NCI-H1092 (cell line): ENCODE results near the gene UBTD2.
"Not testable (repeated sequence)": the region's sequence is repeated elsewhere in the genome, so short reads cannot be mapped to it uniquely, and the experiment has no call there.

ENCODE experiments used
- DNase-seq: peaks from one replicate; lab custom pipeline; 2025; lab: John Stamatoyannopoulos, UW

UBTD2 gene

GRCh38 chr5:172293054-172293744 lies 9.6 kb upstream of the UBTD2 start:
- peak; percentile 26 for DNase-seq

GRCh38 chr5:172291837-172292236 lies 8.3 kb upstream of the UBTD2 start:
- DNase-seq, result not testable (repeated sequence)

- DNase-seq, result no peak
Measured at GRCh38 chr5:172288465-172288864, 4.9 kb upstream of the UBTD2 start.

- not testable (repeated sequence) for DNase-seq
Measured at GRCh38 chr5:172287140-172287539, 3.6 kb upstream of the UBTD2 start.

- no peak for DNase-seq
Measured at GRCh38 chr5:172285226-172286143, 1.9 kb upstream of the UBTD2 start.

GRCh38 chr5:172284611-172284980 lies 1.0 kb upstream of the UBTD2 start:
- DNase-seq, result no peak

- peak; percentile 46 for DNase-seq
Measured at GRCh38 chr5:172283862-172284610, 472 bp upstream of the UBTD2 start.

GRCh38 chr5:172282272-172283019 lies 1.1 kb downstream of the UBTD2 start:
- no peak for DNase-seq

- no peak for DNase-seq
Measured at GRCh38 chr5:172281346-172281745, 2.2 kb downstream of the UBTD2 start.

GRCh38 chr5:172280929-172281328 lies 2.6 kb downstream of the UBTD2 start:
- no peak for DNase-seq

GRCh38 chr5:172280317-172280716 lies 3.2 kb downstream of the UBTD2 start:
- no peak for DNase-seq

- DNase-seq, result no peak
Measured at GRCh38 chr5:172278356-172278755, 5.2 kb downstream of the UBTD2 start.

- no peak for DNase-seq
Measured at GRCh38 chr5:172276214-172276613, 7.3 kb downstream of the UBTD2 start.

- no peak for DNase-seq
Measured at GRCh38 chr5:172274951-172275753, 8.4 kb downstream of the UBTD2 start.

- no peak for DNase-seq
Measured at GRCh38 chr5:172267943-172268342, 15.6 kb downstream of the UBTD2 start.

- DNase-seq, result no peak
Measured at GRCh38 chr5:172266676-172267092, 16.9 kb downstream of the UBTD2 start.

GRCh38 chr5:172266071-172266675 lies 17.4 kb downstream of the UBTD2 start:
- no peak for DNase-seq

GRCh38 chr5:172264815-172265395 lies 18.7 kb downstream of the UBTD2 start:
- no peak for DNase-seq

- no peak for DNase-seq
Measured at GRCh38 chr5:172255444-172255843, 28.1 kb downstream of the UBTD2 start.

GRCh38 chr5:172252501-172252900 lies 31.1 kb downstream of the UBTD2 start:
- DNase-seq, result no peak
